AG08395 (cell line): Measurements from ENCODE around the gene ABCC1.
A peak's percentile ranks its signal among the peaks of the same experiment; 100 is the strongest.

Experiments used
- DNase-seq: peaks from one replicate; pipeline ENCODE4 v3.0.0; 2012; ENCODE audit warnings: mixed read lengths, low spot score

Gene ABCC1

GRCh38 chr16:16048904-16049582, 99.6 kb downstream of the ABCC1 start:
- DNase-seq, result no peak

- DNase-seq, result no peak
Observed at GRCh38 chr16:16050106-16050505, 100.7 kb downstream of the ABCC1 start.

- no peak for DNase-seq
Observed at GRCh38 chr16:16051132-16051531, 101.7 kb downstream of the ABCC1 start.

- no peak for DNase-seq
Observed at GRCh38 chr16:16052916-16053315, 103.5 kb downstream of the ABCC1 start.

GRCh38 chr16:16057102-16057501, 107.7 kb downstream of the ABCC1 start:
- no peak for DNase-seq

- DNase-seq, result no peak
Observed at GRCh38 chr16:16059160-16059559, 109.7 kb downstream of the ABCC1 start.

- DNase-seq, result no peak
Observed at GRCh38 chr16:16059895-16060590, 110.6 kb downstream of the ABCC1 start.

- DNase-seq, result peak; percentile 38
Observed at GRCh38 chr16:16062023-16062937, 112.9 kb downstream of the ABCC1 start.

GRCh38 chr16:16063683-16064082, 114.3 kb downstream of the ABCC1 start:
- DNase-seq, result no peak

GRCh38 chr16:16064874-16065384, 115.5 kb downstream of the ABCC1 start:
- no peak for DNase-seq

- peak; percentile 53 for DNase-seq
Observed at GRCh38 chr16:16067127-16067526, 117.7 kb downstream of the ABCC1 start.

GRCh38 chr16:16071631-16072244, 122.3 kb downstream of the ABCC1 start:
- DNase-seq, result no peak

GRCh38 chr16:16073001-16073545, 123.7 kb downstream of the ABCC1 start:
- DNase-seq, result no peak

- peak; percentile 86 for DNase-seq
Observed at GRCh38 chr16:16073891-16074881, 124.8 kb downstream of the ABCC1 start.

- no peak for DNase-seq
Observed at GRCh38 chr16:16075488-16076422, 126.3 kb downstream of the ABCC1 start.

- no peak for DNase-seq
Observed at GRCh38 chr16:16076423-16076813, 127.0 kb downstream of the ABCC1 start.

GRCh38 chr16:16080465-16081065, 131.1 kb downstream of the ABCC1 start:
- no peak for DNase-seq

- DNase-seq, result no peak
Observed at GRCh38 chr16:16081141-16081540, 131.7 kb downstream of the ABCC1 start.

GRCh38 chr16:16082255-16082654, 132.8 kb downstream of the ABCC1 start:
- no peak for DNase-seq
